GM18867 (cell line): ENCODE results near the gene SERBP1.
"Not testable (repeated sequence)": the region's sequence is repeated elsewhere in the genome, so short reads cannot be mapped to it uniquely, and the experiment has no call there.

Source experiments
- ATAC-seq: cut with Tn5 transposase; IDR thresholded peaks from one replicate; pipeline ENCODE4 v1.9.1; 2021; ENCODE audit warnings: mild to moderate bottlenecking, moderate library complexity; ENCODE audit not compliant: unreplicated experiment

SERBP1 gene

DNA sequence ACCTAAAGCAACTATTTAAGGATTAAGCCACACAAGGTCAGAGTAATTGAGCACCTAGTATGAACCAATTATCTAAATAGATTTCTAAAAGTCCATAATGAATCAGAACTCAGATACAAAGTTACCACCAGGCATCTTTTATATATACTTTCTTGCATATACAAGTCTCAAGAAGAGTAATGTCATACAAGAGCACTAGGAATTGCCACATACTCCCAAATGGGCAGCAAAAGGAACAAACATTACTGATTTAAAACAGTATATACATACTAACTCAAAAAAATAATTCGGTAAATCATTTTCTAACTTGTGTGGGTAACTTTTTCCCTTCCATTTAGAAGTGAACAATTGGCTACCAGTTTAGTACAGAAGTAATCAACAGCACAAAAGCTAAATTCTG lies 22.1 kb downstream of the SERBP1 start:
- no peak for ATAC-seq

DNA sequence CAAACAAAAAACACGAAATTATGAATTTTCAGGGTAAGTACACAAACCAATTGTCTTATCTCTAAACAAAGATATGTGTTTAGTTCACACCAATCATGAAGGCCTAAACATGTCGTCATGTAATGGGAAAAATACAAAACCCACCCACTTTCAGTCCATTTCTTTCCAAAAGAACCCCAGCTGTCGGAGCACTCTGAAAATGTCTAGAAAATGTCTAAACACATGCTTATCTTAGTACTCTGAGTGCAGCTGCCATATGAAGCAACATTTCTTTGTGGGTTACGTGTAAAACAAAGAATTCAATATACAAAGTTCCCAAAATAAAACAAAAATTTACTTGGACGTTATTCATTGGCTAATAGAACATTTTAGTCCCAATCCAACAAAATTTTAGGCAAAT lies 22.7 kb downstream of the SERBP1 start:
- ATAC-seq: no peak

DNA sequence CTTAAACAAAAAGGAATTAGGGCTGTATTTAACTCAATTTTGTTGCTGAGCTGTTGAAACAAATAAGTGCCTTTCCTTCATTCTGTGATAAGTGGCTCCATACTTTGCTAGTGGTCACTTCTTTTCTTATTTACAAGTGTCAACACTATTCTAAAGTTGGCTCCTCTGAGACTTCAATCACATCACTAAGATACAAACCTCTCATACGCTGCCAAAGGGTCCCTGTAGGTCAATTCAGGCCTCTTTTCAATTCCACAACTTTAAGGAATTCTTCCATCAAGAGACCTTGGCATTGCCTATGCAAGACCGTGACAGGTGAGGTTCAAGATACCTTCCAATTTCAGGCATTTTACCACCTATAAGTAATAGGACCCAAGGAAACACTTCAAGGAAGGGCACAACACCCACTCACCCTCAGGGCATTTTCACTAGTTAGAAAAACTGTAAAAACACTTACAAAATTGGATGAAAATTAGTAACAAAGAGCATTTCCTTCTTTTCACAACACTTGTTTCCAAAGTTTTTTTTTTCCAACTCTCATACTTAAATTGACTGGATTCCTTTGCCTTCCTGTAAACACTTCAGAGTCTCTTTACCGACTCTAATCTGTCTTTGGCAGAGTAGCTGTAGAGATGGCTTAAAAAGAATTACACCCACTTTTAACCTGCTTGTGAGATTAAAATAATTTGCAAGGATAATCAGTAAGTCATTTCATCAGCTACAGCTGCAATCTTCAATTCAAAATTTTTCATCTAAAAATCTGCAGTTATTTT lies 24.5 kb downstream of the SERBP1 start:
- ATAC-seq: no peak

DNA sequence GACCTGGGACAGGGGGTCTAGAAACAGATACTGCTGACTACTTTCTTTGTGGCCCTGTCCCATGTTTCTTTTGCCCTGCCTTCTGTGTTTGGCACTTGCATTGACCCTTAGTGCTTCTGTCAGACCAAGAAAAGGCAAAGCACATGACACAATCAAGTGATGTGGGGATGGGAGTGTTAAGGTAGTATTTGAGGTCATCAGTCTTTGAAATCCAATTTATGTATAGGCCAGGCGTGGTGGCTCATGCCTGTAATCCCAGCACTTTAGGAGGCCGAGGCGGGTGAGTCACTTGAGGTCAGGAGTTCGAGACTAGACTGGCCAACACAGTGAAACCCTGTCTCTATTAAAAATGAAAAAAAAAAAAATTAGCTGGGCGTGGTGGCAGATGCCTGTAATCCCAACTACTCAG lies 26.0 kb downstream of the SERBP1 start:
- no peak for ATAC-seq

DNA sequence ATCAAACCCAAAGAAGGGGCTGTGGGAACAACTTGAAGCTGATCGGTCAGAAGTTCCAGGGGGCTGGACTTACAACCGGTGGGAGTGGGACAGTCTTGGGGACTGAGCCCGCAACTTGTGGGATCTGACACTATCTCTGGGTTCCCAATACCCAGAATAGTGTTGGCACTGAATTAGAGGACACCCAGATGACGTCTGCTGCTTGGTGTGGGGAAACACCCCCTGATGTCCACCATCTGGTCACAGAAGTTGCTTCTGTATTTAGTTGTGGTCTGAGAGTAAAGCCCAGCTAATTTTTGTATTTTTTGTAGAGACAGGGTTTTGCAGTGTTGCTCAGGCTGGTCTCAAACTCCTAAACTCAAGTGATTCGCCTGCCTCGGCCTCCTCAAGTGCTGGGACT lies 28.8 kb downstream of the SERBP1 start:
- ATAC-seq: no peak

DNA sequence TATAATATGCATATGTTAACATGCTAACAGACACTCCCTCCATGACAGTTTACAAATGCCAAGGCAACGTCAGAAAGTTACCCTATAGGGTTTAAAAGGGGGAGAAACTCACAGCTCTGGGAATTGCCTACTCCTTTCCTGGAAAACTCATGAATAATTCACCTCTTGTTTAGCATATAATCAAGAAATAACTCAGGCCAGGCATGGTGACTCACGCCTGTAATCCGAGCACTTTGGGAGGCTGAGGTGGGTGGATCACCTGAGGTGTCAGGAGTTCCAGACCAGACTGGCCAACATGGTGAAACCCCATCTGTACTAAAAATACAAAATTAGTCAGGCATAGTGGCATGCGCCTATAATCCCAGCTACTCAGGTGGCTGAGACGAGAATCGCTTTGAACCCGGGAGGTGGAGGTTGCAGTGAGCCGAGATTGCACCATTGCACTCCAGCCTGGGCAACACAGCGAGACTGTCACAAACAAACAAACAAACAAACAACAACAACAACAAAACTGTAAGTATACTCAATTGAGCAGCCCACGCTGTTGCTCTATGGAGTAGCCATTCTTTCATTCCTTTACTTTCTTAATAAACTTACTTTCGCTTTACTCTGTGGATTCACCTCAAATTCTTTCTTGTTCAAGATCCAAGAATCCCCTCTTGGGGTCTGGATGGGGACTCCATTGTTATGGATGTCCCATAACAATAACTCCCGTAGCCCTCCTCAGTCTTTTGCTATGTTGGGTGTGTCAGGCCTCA lies 30.0 kb downstream of the SERBP1 start:
- not testable (repeated sequence) for ATAC-seq

DNA sequence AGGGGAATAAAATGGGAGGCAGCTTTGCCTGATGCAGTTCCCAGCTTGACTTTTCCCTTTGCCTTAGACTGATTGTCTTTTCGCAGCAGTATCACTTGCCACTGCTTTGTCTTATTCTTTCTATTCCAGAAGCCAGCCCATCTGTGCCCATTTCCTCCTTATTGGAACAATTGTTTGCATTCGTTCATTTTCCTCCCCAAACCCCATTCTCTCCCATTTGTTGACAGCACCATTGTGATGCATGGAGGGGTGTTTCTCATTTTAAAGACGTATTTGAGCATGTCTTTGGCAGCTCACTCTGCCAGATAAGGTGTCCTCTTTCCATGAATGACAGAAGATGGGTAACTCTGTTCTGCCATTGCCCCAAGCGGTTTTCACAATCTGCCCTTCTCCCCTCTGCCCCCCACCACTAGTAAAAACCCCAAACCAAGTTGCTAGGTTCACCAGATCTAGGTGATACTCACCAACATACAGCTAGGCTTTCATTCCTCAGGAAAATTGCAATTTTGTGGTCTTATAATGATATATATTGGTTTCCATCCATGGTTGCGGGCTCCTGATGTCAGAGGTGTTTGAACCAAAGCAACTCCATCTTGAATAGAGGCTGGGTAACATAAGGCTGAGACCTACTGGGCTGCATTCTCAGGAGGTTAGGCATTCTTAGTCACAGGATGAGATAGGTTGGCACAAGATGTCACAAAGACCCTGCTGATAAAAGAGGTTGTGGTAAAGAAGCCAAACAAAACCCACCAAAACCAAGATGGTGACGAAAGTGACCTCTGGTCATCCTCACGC lies 30.8 kb downstream of the SERBP1 start:
- no peak for ATAC-seq

DNA sequence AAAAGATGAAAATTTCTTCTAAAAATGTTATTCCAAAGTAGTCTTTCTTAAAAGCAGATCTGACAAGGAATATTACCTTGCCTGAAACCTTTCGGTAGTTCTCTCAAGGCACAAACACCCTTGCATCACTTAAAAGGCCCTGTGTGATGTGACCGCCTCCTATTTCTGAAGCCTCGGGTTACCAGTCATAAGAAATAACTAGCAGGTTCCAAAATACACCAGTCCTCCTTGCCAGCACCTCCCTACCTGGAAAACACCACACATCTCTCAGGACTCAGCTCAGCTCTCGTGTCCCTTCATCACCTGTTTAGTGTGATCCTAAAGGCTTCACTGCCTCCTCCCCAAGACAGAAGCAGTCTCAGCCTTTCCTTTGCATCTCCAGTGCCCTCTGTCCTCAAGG lies 35.7 kb downstream of the SERBP1 start:
- ATAC-seq: no peak

DNA sequence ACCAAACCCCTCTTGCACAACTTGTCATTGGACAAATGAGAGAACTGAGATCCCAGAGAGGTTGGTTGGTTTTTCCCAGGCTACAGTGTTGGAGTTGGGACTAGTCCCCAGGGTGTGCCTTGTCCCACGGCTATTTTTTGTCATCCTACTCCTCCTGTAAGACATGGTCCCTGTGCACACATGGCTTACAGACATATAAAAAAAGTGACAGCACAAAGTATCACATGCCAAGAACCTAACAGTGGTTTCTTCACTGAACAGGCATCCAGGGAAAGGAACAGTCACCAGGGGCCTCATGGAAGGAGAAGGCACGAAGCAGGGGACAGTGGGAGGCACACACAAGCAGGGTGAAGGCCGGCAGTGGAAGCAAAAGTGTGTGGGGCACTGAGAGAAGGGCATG lies 36.5 kb downstream of the SERBP1 start:
- ATAC-seq: no peak

DNA sequence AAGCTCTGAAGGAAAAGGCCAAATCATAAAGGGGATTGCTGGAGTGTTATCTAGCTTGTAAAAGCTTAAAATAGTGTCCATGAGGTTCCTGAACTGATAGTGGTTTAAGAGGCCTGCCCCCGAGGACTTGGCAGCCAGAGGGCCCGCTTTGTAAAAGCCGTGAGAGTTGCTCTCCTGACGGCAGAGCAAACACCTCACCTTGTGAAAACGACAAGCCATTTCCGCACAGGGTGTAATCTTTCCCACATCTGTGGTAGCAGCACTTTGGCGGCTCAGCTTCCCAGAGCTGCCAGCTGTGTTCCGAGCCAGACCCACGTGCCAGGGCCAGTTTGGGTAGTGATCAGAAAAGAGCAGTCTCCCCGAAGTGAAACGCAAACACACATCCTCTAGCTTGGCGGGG lies 37.0 kb downstream of the SERBP1 start:
- ATAC-seq: no peak

DNA sequence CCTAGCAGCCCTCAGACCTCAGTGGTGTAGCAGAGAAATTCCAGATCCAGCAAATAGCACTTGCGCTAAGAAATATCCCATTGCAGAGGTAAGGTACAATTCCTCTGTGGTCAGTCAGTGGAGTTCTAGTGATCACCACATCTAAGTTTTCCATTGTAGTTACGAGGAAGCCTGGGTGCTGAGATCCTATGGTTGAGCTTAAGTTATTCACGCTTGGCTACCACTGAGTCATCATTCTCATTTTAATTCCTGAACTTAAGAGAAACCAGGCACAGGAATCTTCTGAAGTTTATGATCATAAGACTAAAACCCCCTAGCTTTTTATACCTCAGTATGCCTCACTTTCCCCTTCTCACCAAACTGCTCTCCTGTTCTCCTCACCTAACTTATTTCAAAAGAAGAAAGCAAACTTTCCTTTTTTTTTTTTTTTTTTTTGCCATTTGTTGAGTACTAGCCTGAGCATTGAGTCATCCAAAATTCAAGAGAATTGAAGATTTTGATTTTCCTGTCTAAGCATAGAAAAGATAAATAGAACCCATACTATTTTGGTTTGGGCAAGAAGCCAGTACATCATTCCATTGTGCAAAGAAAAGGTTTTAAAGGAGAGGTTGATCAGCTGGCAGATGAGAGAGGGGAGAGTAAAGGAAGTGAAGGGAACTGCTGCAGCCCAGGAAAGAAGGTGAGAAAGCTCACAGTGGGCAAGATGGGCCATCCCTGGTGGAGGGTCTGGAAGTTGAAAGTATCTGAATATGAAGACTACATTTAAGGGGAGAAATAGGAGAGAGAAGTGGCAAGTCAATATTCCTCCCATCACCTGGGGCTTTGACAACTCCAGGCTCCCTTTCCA lies 39.9 kb downstream of the SERBP1 start:
- ATAC-seq: no peak

DNA sequence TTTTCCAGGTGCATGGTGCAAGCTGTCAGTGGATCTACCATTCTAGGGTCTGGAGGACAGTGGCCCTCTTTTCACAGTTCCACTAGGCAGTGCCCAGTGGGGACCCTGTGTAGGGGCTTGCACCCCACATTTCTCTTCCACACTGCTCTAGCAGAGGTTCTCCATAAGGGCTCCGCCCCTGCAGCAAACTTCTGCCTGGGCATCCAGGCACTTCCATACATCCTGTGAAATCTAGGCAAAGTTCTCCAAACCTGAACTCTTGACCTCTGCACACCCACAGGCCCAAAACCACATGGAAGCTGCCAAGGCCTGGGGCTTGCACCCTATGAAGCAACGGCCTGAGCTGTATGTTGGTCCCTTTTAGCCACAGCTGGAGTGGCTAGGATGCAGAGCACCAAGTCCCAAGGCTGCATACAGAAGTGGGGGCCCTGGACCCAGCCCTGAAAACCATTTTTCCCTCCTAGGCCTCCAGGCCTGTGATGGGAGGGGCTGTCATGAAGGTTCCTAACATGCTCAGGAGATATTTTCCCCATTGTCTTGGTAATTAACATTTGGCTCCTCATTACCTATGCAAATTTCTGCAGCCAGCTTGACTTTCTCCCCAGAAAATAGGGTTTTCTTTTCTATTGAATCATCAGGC lies 46.1 kb downstream of the SERBP1 start:
- ATAC-seq: no peak

DNA sequence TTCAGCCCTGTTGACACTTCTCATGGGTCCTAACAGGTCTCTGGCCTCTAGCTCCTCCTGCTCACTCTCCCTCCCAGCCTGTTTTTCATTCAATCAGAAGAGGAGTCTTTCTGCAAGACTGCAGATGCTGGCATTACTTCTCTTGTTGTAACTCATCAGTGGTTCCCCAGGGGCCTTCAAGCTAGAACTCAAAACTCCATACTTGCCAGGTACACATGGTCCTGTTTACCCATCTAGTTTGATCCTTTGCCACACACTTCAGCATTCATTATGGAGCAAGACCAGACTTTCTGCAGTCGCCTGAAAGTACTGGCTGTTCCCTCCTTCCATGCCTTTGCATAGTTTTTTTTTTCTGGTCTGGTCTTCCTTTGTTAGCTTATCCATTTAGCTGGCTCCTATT lies 47.9 kb downstream of the SERBP1 start:
- ATAC-seq: no peak

DNA sequence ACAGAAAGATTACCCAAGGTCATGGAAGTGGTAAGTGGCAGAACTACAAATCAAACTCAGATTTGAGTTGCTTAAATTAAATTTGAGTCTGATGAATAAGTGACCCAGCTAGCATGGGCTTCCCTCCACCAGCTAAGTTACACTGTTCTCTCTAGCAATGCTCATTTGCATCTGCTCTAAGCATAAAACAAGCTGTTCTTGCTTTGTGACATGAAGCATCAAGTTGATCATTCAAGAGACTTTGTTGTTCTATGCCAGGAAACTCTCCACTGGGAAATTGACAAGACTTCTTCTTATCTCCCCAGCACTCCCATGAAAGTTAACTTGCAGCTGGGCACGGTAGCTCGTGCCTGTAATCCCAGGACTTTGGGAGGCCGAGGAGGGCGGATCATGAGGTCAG lies 49.0 kb downstream of the SERBP1 start:
- ATAC-seq: no peak

DNA sequence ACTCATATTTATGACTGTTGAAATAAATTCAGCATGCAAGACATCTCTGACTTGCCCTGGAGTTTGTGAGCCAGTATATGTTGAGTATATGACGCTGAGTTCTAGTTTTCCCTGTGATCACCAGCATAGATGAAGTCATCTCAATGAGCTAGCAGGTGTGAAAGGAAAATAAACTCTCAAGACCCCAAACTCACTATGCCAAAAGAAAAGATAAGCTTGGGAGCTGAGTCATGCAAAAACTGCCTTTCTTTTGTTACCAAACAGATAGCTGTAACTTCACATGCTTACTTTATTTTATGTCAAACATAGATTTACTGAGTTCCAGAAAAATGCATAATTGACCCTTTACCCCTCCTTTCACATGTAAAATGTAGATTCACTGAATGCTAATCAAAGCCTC lies 52.9 kb downstream of the SERBP1 start:
- no peak for ATAC-seq

DNA sequence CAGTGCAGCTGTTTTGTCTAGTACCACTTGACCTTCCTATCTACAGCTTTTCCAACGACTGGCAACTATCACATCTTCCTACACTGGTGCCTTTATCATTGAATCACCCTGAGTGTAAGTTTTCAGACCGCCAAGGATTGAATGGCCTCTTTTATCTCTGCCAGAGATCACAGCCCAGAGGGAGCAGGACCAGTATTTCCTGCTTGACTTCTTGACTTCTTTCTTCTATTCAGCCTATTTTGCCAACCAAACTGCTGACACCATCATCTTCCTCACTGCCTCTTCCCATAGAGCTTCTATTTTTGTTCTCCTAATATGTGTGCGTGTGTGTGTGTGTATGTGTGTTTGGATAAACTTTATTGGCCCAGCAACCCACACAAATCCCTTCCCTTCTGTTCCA lies 53.8 kb downstream of the SERBP1 start:
- ATAC-seq: no peak

DNA sequence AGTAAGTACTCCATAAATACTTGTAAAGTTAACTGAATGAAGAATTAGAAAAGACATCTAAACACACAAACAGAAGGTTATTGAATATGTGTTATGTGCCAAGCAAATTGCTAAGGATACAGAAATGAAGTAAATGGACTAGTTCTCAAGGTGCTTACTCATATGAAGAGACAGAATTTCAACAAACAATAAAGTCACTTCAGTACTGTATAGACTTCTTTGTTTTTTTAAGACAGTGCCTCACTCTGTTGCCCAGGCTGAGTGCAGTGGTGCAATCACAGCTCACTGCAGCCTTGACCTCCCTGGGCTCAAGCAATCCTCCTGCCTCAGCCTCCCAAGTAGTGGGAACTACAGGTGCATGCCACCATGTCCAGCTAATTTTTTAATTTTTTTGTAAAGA lies 57.3 kb downstream of the SERBP1 start:
- ATAC-seq: no peak

DNA sequence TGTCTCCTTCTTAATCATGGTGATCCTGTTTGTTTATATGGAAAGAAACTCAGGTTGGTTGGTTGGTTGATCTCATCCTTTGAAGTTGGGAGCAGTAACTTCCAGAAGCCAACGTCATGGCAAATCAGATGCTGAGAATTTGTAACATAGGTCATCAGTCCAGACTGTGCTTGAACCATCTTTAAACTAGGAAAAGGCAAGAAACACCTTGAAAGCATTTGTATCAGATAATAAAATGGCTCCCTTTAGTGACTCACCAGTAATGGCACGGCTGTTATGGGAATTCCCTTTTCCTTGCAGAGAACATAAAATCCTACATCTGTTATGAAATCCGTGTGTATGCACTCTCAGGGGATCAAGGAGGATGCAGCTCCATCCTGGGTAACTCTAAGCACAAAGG lies 58.1 kb downstream of the SERBP1 start:
- ATAC-seq: no peak

DNA sequence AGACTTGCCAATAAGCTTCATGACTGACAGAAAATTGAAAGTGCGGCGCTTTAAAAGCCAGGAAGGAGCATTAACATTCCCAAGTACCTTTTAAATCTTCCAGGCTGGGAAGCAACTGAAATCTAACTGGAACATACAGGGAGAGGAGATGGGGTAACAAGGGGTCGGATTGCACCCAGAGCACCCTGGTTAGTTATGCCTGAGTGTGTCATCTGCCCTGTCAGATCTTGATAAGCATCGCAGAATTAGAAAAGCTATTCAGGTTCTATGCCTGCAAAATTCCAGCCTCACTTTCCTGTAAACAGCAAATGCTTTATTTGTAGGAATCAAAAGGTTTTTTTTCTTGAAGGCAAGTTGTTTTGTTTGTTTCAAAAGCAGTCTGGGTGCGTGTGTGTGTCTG lies 58.5 kb downstream of the SERBP1 start:
- ATAC-seq: no peak

DNA sequence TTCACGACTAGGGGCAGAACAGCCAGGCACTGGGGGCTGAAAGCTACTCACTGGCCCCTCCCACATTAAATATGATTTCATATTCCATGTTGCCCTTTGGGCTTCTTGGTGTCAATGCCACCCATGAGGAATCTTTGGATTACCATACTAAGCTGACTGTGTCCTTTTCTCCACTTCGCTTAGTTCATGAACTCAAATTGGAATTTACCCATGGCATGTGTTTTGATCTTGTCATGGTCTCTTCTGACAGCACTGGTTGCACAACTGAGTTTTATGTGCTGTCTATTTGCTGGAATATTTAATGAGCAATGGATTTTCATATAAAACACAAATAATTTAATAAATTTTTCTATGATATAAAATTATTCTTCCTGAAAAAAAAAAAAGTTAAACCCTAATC lies 59.2 kb downstream of the SERBP1 start:
- ATAC-seq: no peak
